Spleen (tissue), 7 donors: ENCODE data around the gene HRH3.

Source experiments
- CTCF ChIP-seq, 11 experiments: fragments of 200-600 bp in 7 of 11; fragments of 450-650 bp in 4 of 11; sonication (generic) in 4 of 11; IDR thresholded peaks in 8 of 11; conservative IDR thresholded peaks in 3 of 11; 1 replicate in 7 of 11; 2 replicates in 4 of 11; pipeline versions ENCODE4 v1.4.0 to v1.8.0; 2016 to 2021; ENCODE audit warnings: antibody characterized with exemption in 11 of 11, inconsistent platforms in 4 of 11, mild to moderate bottlenecking in 1 of 11
- POLR2A ChIP-seq, 3 donors: fragments of 450-650 bp; IDR thresholded peaks; one replicate each; pipeline ENCODE4 v1.5.1; 2017; ENCODE audit warnings: antibody characterized with exemption in 3 of 3, mild to moderate bottlenecking in 1 of 3
- POLR2AphosphoS5 ChIP-seq, 3 donors: sonication (generic); formaldehyde crosslinking; IDR thresholded peaks; one replicate each; pipeline ENCODE4 v1.5.1; 2017; ENCODE audit warnings: antibody characterized with exemption in 3 of 3
- donor health status: DM: no; HTN: no; CAD: no; lungs with moderate emphysema.
- donor health status: DM: no; HTN: no; CAD: no.
- donor health status: DM: no; HTN: no; CAD: no.

- TF ChIP-seq CTCF (IDR thresholded peaks at IDR 0.05 in 8 of 11, conservative IDR thresholded peaks at IDR 0.05 in 3 of 11) (no peak), POLR2A (IDR thresholded peaks at IDR 0.05) (no peak), POLR2AphosphoS5 (IDR thresholded peaks at IDR 0.05) (no peak)
These were observed 47.5 kb upstream of the HRH3 start for GRCh38 chr20:62267543-62267942.
